SK-N-SH treated with all-trans-retinoic acid at 6 μM for 48 hours (cell line): Measurements from ENCODE around the gene KLHL29.

ENCODE experiments used
- ATAC-seq: fragments of 200-7000 bp; cut with Tn5 transposase; 3 replicates; pipeline ENCODE4 v1.9.1; 2020; ENCODE audit warnings: mild to moderate bottlenecking, moderate library complexity
- ARNTL ChIP-seq: fragments of 450-650 bp; formaldehyde crosslinking; IDR thresholded peaks from 2 replicates; pipeline ENCODE4 v1.5.0; 2020; ENCODE audit warnings: low read depth, mild to moderate bottlenecking, moderate library complexity, borderline replicate concordance
- BACH2 ChIP-seq: fragments of 250-450 bp; sonication (Bioruptor Pico); IDR thresholded peaks from 2 replicates; pipeline ENCODE4 v1.9.0; 2021; ENCODE audit warnings: mild to moderate bottlenecking, borderline replicate concordance
- CREB5 ChIP-seq: fragments of 250-450 bp; sonication (Bioruptor Pico); IDR thresholded peaks from 2 replicates; pipeline ENCODE4 v1.5.1; 2020; ENCODE audit warnings: low read depth, mild to moderate bottlenecking, moderate library complexity
- CSDC2 ChIP-seq: fragments of 250-450 bp; sonication (Bioruptor Pico); IDR thresholded peaks from 2 replicates; pipeline ENCODE4 v1.5.0; 2020; ENCODE audit warnings: mild to moderate bottlenecking, moderate library complexity
- CSRNP3 ChIP-seq: fragments of 250-450 bp; sonication (Bioruptor Pico); IDR thresholded peaks from 2 replicates; pipeline ENCODE4 v1.5.1; 2021; ENCODE audit warnings: mild to moderate bottlenecking, moderate library complexity
- ESRRG ChIP-seq: fragments of 250-450 bp; sonication (Bioruptor Pico); IDR thresholded peaks from 2 replicates; pipeline ENCODE4 v1.6.1; 2021; ENCODE audit warnings: mild to moderate bottlenecking
- GLIS3 ChIP-seq: fragments of 250-450 bp; sonication (Bioruptor Pico); IDR thresholded peaks from 2 replicates; pipeline ENCODE4 v1.5.0; 2020; ENCODE audit warnings: mild to moderate bottlenecking, moderate library complexity
- OSR1 ChIP-seq: fragments of 250-450 bp; sonication (Bioruptor Pico); IDR thresholded peaks from 2 replicates; pipeline ENCODE4 v1.8.0; 2022; ENCODE audit warnings: moderate library complexity, mild to moderate bottlenecking, inconsistent platforms
- PATZ1 ChIP-seq: fragments of 250-450 bp; sonication (Bioruptor Pico); IDR thresholded peaks from 2 replicates; pipeline ENCODE4 v1.8.0; 2020; ENCODE audit warnings: mild to moderate bottlenecking, moderate library complexity, borderline replicate concordance
- POU6F1 ChIP-seq: fragments of 250-450 bp; sonication (Bioruptor Pico); IDR thresholded peaks from 2 replicates; pipeline ENCODE4 v1.8.0; 2021; ENCODE audit warnings: low read depth, mild to moderate bottlenecking, moderate library complexity, borderline replicate concordance
- PPARA ChIP-seq: fragments of 250-450 bp; sonication (Bioruptor Pico); IDR thresholded peaks from 2 replicates; pipeline ENCODE4 v1.5.0; 2020; ENCODE audit warnings: mild to moderate bottlenecking, borderline replicate concordance
- RARB ChIP-seq: fragments of 250-450 bp; sonication (Bioruptor Pico); IDR thresholded peaks from 2 replicates; pipeline ENCODE4 v1.8.0; 2021; ENCODE audit warnings: mild to moderate bottlenecking, moderate library complexity
- SNAI2 ChIP-seq: fragments of 250-450 bp; sonication (Bioruptor Pico); IDR thresholded peaks from 2 replicates; pipeline ENCODE4 v1.5.0; 2020; ENCODE audit warnings: mild to moderate bottlenecking, moderate library complexity
- TOX ChIP-seq: fragments of 250-450 bp; sonication (Bioruptor Pico); IDR thresholded peaks from 2 replicates; pipeline ENCODE4 v1.8.0; 2021; ENCODE audit warnings: mild to moderate bottlenecking, moderate library complexity, borderline replicate concordance
- ZC3H10 ChIP-seq: fragments of 250-450 bp; sonication (Bioruptor Pico); IDR thresholded peaks from 2 replicates; pipeline ENCODE4 v1.5.1; 2021; ENCODE audit warnings: mild to moderate bottlenecking, moderate library complexity
- ZFP3 ChIP-seq: fragments of 250-450 bp; sonication (Bioruptor Pico); IDR thresholded peaks from 2 replicates; pipeline ENCODE4 v1.5.0; 2020; ENCODE audit warnings: mild to moderate bottlenecking, moderate library complexity
- ZFP30 ChIP-seq: fragments of 450-650 bp; formaldehyde crosslinking; IDR thresholded peaks from 2 replicates; pipeline ENCODE4 v1.5.0; 2022; ENCODE audit warnings: mild to moderate bottlenecking, moderate library complexity
- ZNF70 ChIP-seq: fragments of 450-650 bp; formaldehyde crosslinking; IDR thresholded peaks from 2 replicates; pipeline ENCODE4 v1.5.0; 2020; ENCODE audit warnings: mild to moderate bottlenecking, moderate library complexity
- ZNF8 ChIP-seq: fragments of 450-650 bp; formaldehyde crosslinking; IDR thresholded peaks from 2 replicates; pipeline ENCODE4 v1.5.0; 2020; ENCODE audit warnings: mild to moderate bottlenecking, moderate library complexity

Gene KLHL29

GRCh38 chr2:23449831-23450331 is 64.9 kb downstream of the KLHL29 start:
- no peak for TF ChIP-seq ZC3H10 (CRISPR knock-in tag)
- no peak for TF ChIP-seq ZNF8 (CRISPR knock-in tag)
- no peak for TF ChIP-seq ZFP30 (CRISPR knock-in tag)
- TF ChIP-seq ZNF70 (CRISPR knock-in tag): no peak
- TF ChIP-seq OSR1 (CRISPR knock-in tag): no peak
- ATAC-seq: no peak

- ATAC-seq: no peak
- no peak for TF ChIP-seq RARB (CRISPR knock-in tag)
- TF ChIP-seq ESRRG (CRISPR knock-in tag): no peak
- no peak for TF ChIP-seq PPARA
- TF ChIP-seq ZNF70 (CRISPR knock-in tag): no peak
- no peak for TF ChIP-seq CSDC2 (CRISPR knock-in tag)
- TF ChIP-seq, all 23 proteins: peak for 0
These were observed 67.4 kb downstream of the KLHL29 start for GRCh38 chr2:23452372-23452771.

- TF ChIP-seq TOX (CRISPR knock-in tag) (no peak), SNAI2 (CRISPR knock-in tag) (no peak), POU6F1 (no peak), ZFP30 (CRISPR knock-in tag) (no peak), GLIS3 (no peak), PATZ1 (CRISPR knock-in tag) (no peak), ZFP3 (CRISPR knock-in tag) (no peak), ESRRG (CRISPR knock-in tag) (no peak), CSRNP3 (CRISPR knock-in tag) (no peak)
These were observed 68.0 kb downstream of the KLHL29 start for GRCh38 chr2:23452853-23453420.

GRCh38 chr2:23453432-23453831 is 68.5 kb downstream of the KLHL29 start:
- ATAC-seq: no peak
- TF ChIP-seq GLIS3 (no peak), OSR1 (CRISPR knock-in tag) (no peak), ZNF70 (CRISPR knock-in tag) (no peak), SNAI2 (CRISPR knock-in tag) (no peak), ARNTL (CRISPR knock-in tag) (no peak), CREB5 (CRISPR knock-in tag) (no peak), ZNF8 (CRISPR knock-in tag) (no peak), ESRRG (CRISPR knock-in tag) (no peak), ZC3H10 (CRISPR knock-in tag) (no peak)

More at GRCh38 chr2:23452853-23453420, 68.0 kb downstream of the KLHL29 start:
- no peak for ATAC-seq

- ATAC-seq: no peak
- TF ChIP-seq OSR1 (CRISPR knock-in tag) (no peak), POU6F1 (no peak), BACH2 (no peak), ARNTL (CRISPR knock-in tag) (no peak), PATZ1 (CRISPR knock-in tag) (no peak), CSRNP3 (CRISPR knock-in tag) (no peak)
- TF ChIP-seq, all 23 proteins: peak for 0
These were observed 69.0 kb downstream of the KLHL29 start for GRCh38 chr2:23453836-23454460.
